HepG2 (cell line): ENCODE measurements around the gene KIF1C. TPM values are rescaled to one million over a fixed set of nuclear protein-coding genes. Genes with fewer than 3 reads are reported as not detected.

Source experiments
- AGO2 ChIP-seq: fragments of 200-400 bp; formaldehyde crosslinking; optimal IDR thresholded peaks from 2 replicates; pipeline ENCODE3; 2017; ENCODE audit warnings: mild to moderate bottlenecking, low read depth, low read length, moderate library complexity
- ESRRA ChIP-seq: sonication (generic); formaldehyde crosslinking; IDR thresholded peaks from 2 replicates; pipeline ENCODE4 v1.5.1; 2020; ENCODE audit warnings: mild to moderate bottlenecking, low read depth, missing genetic modification reagents
- GLI4 ChIP-seq: sonication (generic); formaldehyde crosslinking; IDR thresholded peaks from 2 replicates; pipeline ENCODE4 v1.5.1; 2020; ENCODE audit warnings: missing genetic modification reagents, mild to moderate bottlenecking, moderate library complexity, borderline replicate concordance
- KDM4B ChIP-seq: sonication (generic); formaldehyde crosslinking; IDR thresholded peaks from 2 replicates; pipeline ENCODE4 v1.4.0; 2020; ENCODE audit warnings: missing genetic modification reagents
- KMT2A ChIP-seq: sonication (generic); formaldehyde crosslinking; IDR thresholded peaks from 2 replicates; pipeline ENCODE4 v1.4.0; 2020; ENCODE audit warnings: missing genetic modification reagents
- KMT2B ChIP-seq: IDR thresholded peaks from 2 replicates; pipeline ENCODE4 v1.6.1; 2016; ENCODE audit warnings: missing genetic modification reagents, missing compliant biosample characterization
- MBNL3 ChIP-seq: fragments of 250-450 bp; sonication (Bioruptor Pico); conservative IDR thresholded peaks from 2 replicates; pipeline ENCODE4 v1.8.0; 2022; ENCODE audit warnings: mild to moderate bottlenecking, inconsistent platforms
- POGZ ChIP-seq: sonication (generic); formaldehyde crosslinking; IDR thresholded peaks from 2 replicates; pipeline ENCODE4 v1.4.0; 2020; ENCODE audit warnings: mild to moderate bottlenecking, missing genetic modification reagents
- RBFOX2 ChIP-seq: fragments of 200-400 bp; formaldehyde crosslinking; IDR thresholded peaks from 2 replicates; pipeline ENCODE4 v1.6.1; 2017; ENCODE audit warnings: low read depth, mild to moderate bottlenecking, low read length
- SP4 ChIP-seq: sonication (generic); formaldehyde crosslinking; IDR thresholded peaks from 2 replicates; pipeline ENCODE4 v1.8.1; 2023; ENCODE audit warnings: mild to moderate bottlenecking, missing genetic modification reagents
- ZBTB42 ChIP-seq: sonication (generic); formaldehyde crosslinking; IDR thresholded peaks from 2 replicates; pipeline ENCODE4 v1.5.0; 2020; ENCODE audit warnings: mild to moderate bottlenecking, missing genetic modification reagents
- ZC3H13 ChIP-seq: sonication (generic); formaldehyde crosslinking; IDR thresholded peaks from 2 replicates; pipeline ENCODE4 v1.8.1; 2023; ENCODE audit warnings: mild to moderate bottlenecking, missing genetic modification reagents, moderate library complexity
- ZNF24 ChIP-seq: fragments of 450-650 bp; IDR thresholded peaks from 2 replicates; pipeline ENCODE4 v1.6.1; 2017; ENCODE audit warnings: antibody characterized with exemption, mild to moderate bottlenecking
- polyA plus RNA-seq, 8 experiments: library from polyadenylated mRNA; depleted of rRNA in 3 of 8; stranded (reverse) in 7 of 8; unstranded in 1 of 8; fragments of >200 nt; fragmentation: Illumina TruSeq in 4 of 8; extraction: Trizol in 4 of 8; gene quantifications; 2 replicates each; pipeline versions ENCODE4 v1.2.1 to v1.2.3, GENCODE V29; 2011 to 2016; ENCODE audit warnings: low read depth in 4 of 8, missing spikeins in 1 of 8, mixed read lengths in 1 of 8; ENCODE audit not compliant: insufficient read depth in 1 of 8
- total RNA-seq, 5 experiments: library from RNA; depleted of rRNA; stranded (reverse); fragments of >200 nt; fragmentation: Illumina TruSeq; extraction: Trizol; gene quantifications; 2 replicates each; pipeline ENCODE4 v1.2.3, GENCODE V29; 2016; ENCODE audit warnings: low read depth in 1 of 5
- TF ChIP-seq, protein P1 (sequence below): sonication (generic); formaldehyde crosslinking; IDR thresholded peaks from 2 replicates; pipeline ENCODE4 v1.4.0; 2020; ENCODE audit warnings: missing genetic modification reagents, borderline replicate concordance
- TF ChIP-seq, protein P2 (sequence below): sonication (generic); formaldehyde crosslinking; IDR thresholded peaks from 2 replicates; pipeline ENCODE4 v1.5.0; 2020; ENCODE audit warnings: mild to moderate bottlenecking, missing genetic modification reagents, borderline replicate concordance
- TF ChIP-seq, protein P3 (sequence below): sonication (generic); formaldehyde crosslinking; IDR thresholded peaks from 2 replicates; pipeline ENCODE4 v1.4.0; 2020; ENCODE audit warnings: low read depth, mild to moderate bottlenecking, missing genetic modification reagents
- TF ChIP-seq, protein P4 (sequence below): sonication (generic); formaldehyde crosslinking; IDR thresholded peaks from 2 replicates; pipeline ENCODE4 v1.8.1; 2022; ENCODE audit warnings: mild to moderate bottlenecking, missing genetic modification reagents

The KIF1C gene
- total and polyA plus RNA-seq, 2 of the 13 experiments (the other 11 are each of a cell fraction or from before 2014, with no cell fraction given): 70.0 to 104 TPM

DNA sequence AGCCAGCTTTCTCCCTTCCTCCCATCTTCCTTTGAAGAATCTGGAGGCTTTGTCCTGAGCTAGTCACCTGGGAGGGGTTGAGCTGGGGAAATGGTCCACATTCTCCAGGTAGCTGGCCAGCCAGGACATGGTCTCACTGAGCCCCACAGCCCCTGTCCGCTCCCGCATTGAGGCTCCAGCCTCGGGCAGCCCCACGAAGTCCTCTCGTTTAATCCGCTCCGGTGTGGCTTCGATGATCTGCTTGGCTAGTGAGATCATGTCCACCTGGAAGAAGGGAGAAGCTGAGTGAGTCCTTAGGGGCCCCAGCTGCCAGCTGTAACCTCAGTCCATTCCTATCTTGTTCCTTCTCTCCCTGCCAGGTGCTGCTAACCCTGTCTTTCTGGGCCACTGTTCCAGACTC is 27.5 kb upstream of the KIF1C start (continued):
- TF ChIP-seq, protein P1, sequence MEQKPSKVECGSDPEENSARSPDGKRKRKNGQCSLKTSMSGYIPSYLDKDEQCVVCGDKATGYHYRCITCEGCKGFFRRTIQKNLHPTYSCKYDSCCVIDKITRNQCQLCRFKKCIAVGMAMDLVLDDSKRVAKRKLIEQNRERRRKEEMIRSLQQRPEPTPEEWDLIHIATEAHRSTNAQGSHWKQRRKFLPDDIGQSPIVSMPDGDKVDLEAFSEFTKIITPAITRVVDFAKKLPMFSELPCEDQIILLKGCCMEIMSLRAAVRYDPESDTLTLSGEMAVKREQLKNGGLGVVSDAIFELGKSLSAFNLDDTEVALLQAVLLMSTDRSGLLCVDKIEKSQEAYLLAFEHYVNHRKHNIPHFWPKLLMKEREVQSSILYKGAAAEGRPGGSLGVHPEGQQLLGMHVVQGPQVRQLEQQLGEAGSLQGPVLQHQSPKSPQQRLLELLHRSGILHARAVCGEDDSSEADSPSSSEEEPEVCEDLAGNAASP: no peak
- peak; percentile 56 for TF ChIP-seq AGO2
- TF ChIP-seq KDM4B (CRISPR knock-in tag): no peak
- TF ChIP-seq GLI4 (CRISPR knock-in tag): no peak
- no peak for TF ChIP-seq KMT2A (CRISPR knock-in tag)
- 0 out of 2 replicates have a peak, but pooled peaks have one; percentile 4 for TF ChIP-seq ESRRA (CRISPR knock-in tag)
- TF ChIP-seq SP4 (CRISPR knock-in tag): 0 out of 2 replicates have a peak, but pooled peaks have one; percentile 2
- TF ChIP-seq KMT2B (CRISPR knock-in tag): no peak
- TF ChIP-seq, protein P2, sequence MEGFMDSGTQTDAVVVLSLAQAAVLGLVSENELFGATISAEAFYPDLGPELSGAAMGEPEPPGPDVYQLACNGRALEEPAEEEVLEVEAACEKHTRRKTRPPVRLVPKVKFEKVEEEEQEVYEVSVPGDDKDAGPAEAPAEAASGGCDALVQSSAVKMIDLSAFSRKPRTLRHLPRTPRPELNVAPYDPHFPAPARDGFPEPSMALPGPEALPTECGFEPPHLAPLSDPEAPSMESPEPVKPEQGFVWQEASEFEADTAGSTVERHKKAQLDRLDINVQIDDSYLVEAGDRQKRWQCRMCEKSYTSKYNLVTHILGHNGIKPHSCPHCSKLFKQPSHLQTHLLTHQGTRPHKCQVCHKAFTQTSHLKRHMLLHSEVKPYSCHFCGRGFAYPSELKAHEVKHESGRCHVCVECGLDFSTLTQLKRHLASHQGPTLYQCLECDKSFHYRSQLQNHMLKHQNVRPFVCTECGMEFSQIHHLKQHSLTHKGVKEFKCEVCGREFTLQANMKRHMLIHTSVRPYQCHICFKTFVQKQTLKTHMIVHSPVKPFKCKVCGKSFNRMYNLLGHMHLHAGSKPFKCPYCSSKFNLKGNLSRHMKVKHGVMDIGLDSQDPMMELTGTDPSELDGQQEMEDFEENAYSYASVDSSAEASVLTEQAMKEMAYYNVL (CRISPR knock-in tag): no peak
- TF ChIP-seq POGZ (CRISPR knock-in tag): no peak
- TF ChIP-seq, protein P3, sequence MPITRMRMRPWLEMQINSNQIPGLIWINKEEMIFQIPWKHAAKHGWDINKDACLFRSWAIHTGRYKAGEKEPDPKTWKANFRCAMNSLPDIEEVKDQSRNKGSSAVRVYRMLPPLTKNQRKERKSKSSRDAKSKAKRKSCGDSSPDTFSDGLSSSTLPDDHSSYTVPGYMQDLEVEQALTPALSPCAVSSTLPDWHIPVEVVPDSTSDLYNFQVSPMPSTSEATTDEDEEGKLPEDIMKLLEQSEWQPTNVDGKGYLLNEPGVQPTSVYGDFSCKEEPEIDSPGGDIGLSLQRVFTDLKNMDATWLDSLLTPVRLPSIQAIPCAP (CRISPR knock-in tag): no peak
- 0 out of 2 replicates have a peak, but pooled peaks have one; percentile 16 for TF ChIP-seq ZC3H13 (CRISPR knock-in tag)
- TF ChIP-seq RBFOX2: 0 out of 2 replicates have a peak, but pooled peaks have one; percentile 22
- TF ChIP-seq ZBTB42: no peak
- no peak for TF ChIP-seq ZNF24
- TF ChIP-seq MBNL3: no peak
- TF ChIP-seq, protein P4, sequence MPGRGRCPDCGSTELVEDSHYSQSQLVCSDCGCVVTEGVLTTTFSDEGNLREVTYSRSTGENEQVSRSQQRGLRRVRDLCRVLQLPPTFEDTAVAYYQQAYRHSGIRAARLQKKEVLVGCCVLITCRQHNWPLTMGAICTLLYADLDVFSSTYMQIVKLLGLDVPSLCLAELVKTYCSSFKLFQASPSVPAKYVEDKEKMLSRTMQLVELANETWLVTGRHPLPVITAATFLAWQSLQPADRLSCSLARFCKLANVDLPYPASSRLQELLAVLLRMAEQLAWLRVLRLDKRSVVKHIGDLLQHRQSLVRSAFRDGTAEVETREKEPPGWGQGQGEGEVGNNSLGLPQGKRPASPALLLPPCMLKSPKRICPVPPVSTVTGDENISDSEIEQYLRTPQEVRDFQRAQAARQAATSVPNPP: no peak
